Liver (tissue), 9 donors: ENCODE data around the gene SIMC1. TPM values are rescaled to one million over a fixed set of nuclear protein-coding genes. Genes with fewer than 3 reads are reported as not detected.

Experiments used
- DNase-seq: peaks from one replicate; pipeline ENCODE4 v3.0.0-alpha.2; 2017; ENCODE audit warnings: low spot score
- H3K27ac ChIP-seq, 2 donors: one replicate each; pipeline ENCODE4 v1.7.0; 2013; ENCODE audit warnings: inconsistent platforms in 2 of 2, low read length in 2 of 2, control low read depth in 1 of 2, low read depth in 1 of 2, mild to moderate bottlenecking in 1 of 2
- H3K27me3 ChIP-seq, 4 donors: one replicate each; pipeline versions ENCODE4 v1.6.1 to v1.7.0; 2013; ENCODE audit warnings: low read length in 3 of 4, inconsistent platforms in 1 of 4, mild to moderate bottlenecking in 1 of 4, moderate library complexity in 1 of 4; ENCODE audit not compliant: control insufficient read depth in 4 of 4, insufficient read depth in 4 of 4
- H3K36me3 ChIP-seq, 4 donors: one replicate each; pipeline versions ENCODE4 v1.6.1 to v1.7.0; 2013; ENCODE audit warnings: low read length in 3 of 4, mild to moderate bottlenecking in 3 of 4, low read depth in 1 of 4, moderate library complexity in 1 of 4; ENCODE audit not compliant: control insufficient read depth in 4 of 4, insufficient read depth in 3 of 4
- H3K4me1 ChIP-seq, 4 donors: one replicate each; pipeline versions ENCODE4 v1.6.1 to v1.7.0; 2013; ENCODE audit warnings: low read length in 3 of 4, mild to moderate bottlenecking in 3 of 4, moderate library complexity in 1 of 4; ENCODE audit not compliant: control insufficient read depth in 4 of 4, insufficient read depth in 4 of 4
- H3K4me3 ChIP-seq, 3 donors: one replicate each; pipeline versions ENCODE4 v1.6.1 to v1.7.0; 2013; ENCODE audit warnings: low read length in 3 of 3, control low read depth in 1 of 3, low read depth in 1 of 3, mild to moderate bottlenecking in 1 of 3
- H3K9ac ChIP-seq, 2 donors: one replicate each; pipeline ENCODE4 v1.7.0; 2013; ENCODE audit warnings: low read length in 2 of 2, mild to moderate bottlenecking in 2 of 2, moderate library complexity in 2 of 2, control low read depth in 1 of 2, low read depth in 1 of 2
- H3K9me3 ChIP-seq, 4 donors: one replicate each; pipeline versions ENCODE4 v1.6.1 to v1.7.0; 2013; ENCODE audit warnings: low read length in 3 of 4; ENCODE audit not compliant: control insufficient read depth in 4 of 4
- FOXA1 ChIP-seq: IDR thresholded peaks from 2 replicates; pipeline ENCODE4 v1.6.1; 2016; ENCODE audit warnings: antibody characterized with exemption
- FOXA2 ChIP-seq: IDR thresholded peaks from 2 replicates; pipeline ENCODE4 v1.6.1; 2016; ENCODE audit warnings: antibody characterized with exemption
- GABPA ChIP-seq, 2 donors: IDR thresholded peaks in 1 of 2; conservative IDR thresholded peaks in 1 of 2; 2 replicates each; pipeline ENCODE4 v1.6.1; 2016; ENCODE audit warnings: antibody characterized with exemption in 2 of 2, mild to moderate bottlenecking in 1 of 2, moderate library complexity in 1 of 2
- HNF4A ChIP-seq, 2 donors: conservative IDR thresholded peaks; 2 replicates each; pipeline ENCODE4 v1.6.1; 2016; ENCODE audit warnings: antibody characterized with exemption in 2 of 2, mild to moderate bottlenecking in 2 of 2
- HNF4G ChIP-seq: IDR thresholded peaks from 2 replicates; pipeline ENCODE4 v1.6.1; 2016; ENCODE audit warnings: antibody characterized with exemption
- JUND ChIP-seq, 2 donors: IDR thresholded peaks; 2 replicates each; pipeline ENCODE4 v1.6.1; 2016; ENCODE audit warnings: antibody characterized with exemption in 2 of 2
- RAD21 ChIP-seq, 2 donors: IDR thresholded peaks; 2 replicates each; pipeline ENCODE4 v1.6.1; 2016; ENCODE audit warnings: antibody characterized with exemption in 2 of 2, mild to moderate bottlenecking in 2 of 2
- REST ChIP-seq: IDR thresholded peaks from 2 replicates; pipeline ENCODE4 v1.6.1; 2016; ENCODE audit warnings: antibody characterized with exemption, mild to moderate bottlenecking
- RXRA ChIP-seq, 2 donors: IDR thresholded peaks; 2 replicates each; pipeline ENCODE4 v1.6.1; 2017 to 2018; ENCODE audit warnings: antibody characterized with exemption in 2 of 2, mild to moderate bottlenecking in 1 of 2
- SP1 ChIP-seq: IDR thresholded peaks from 2 replicates; pipeline ENCODE4 v1.6.1; 2018; ENCODE audit warnings: antibody characterized with exemption, mild to moderate bottlenecking
- TAF1 ChIP-seq: conservative IDR thresholded peaks from 2 replicates; pipeline ENCODE4 v1.6.1; 2016; ENCODE audit warnings: antibody characterized with exemption, mild to moderate bottlenecking
- YY1 ChIP-seq: IDR thresholded peaks from 2 replicates; pipeline ENCODE4 v1.6.1; 2016; ENCODE audit warnings: antibody characterized with exemption, mild to moderate bottlenecking
- WGBS: extraction: QIAGEN DNeasy Blood & Tissue Kit; methylation state at CpG from one replicate; pipeline ENCODE4 v1.1.7; 2013; 5-methylcytosine and 5-hydroxymethylcytosine counted together
- polyA plus RNA-seq, 2 donors: library from polyadenylated mRNA; stranded (reverse) in 1 of 2; unstranded in 1 of 2; fragments of 200-250 nt in 1 of 2; fragments of >200 nt in 1 of 2; fragmentation: Nextera tagmentation in 1 of 2; extraction: Ambion mirVana in 1 of 2; gene quantifications; one replicate each; pipeline versions ENCODE4 v1.2.1 to v1.2.3, GENCODE V29; 2013 to 2015
- total RNA-seq, 2 donors: library from RNA; depleted of rRNA; stranded (reverse); fragments of >200 nt; gene quantifications; one replicate each; pipeline ENCODE4 v1.2.3, GENCODE V29; 2014
- TF ChIP-seq, protein P1 (sequence below): IDR thresholded peaks from 2 replicates; pipeline ENCODE4 v1.6.1; 2016; ENCODE audit warnings: antibody characterized with exemption
- TF ChIP-seq, protein P2 (sequence below): IDR thresholded peaks from 2 replicates; pipeline ENCODE4 v1.6.1; 2016; ENCODE audit warnings: antibody characterized with exemption
- TF ChIP-seq, protein P3 (sequence below): fragments of 150-350 bp; IDR thresholded peaks from 2 replicates; pipeline ENCODE4 v1.5.1; 2017; ENCODE audit warnings: improper control_type of control experiment, low read depth, low read length; ENCODE audit not compliant: missing input control
- TF ChIP-seq, protein P4 (sequence below): IDR thresholded peaks from 2 replicates; pipeline ENCODE4 v1.6.1; 2016; ENCODE audit warnings: antibody characterized with exemption
- donor health status: healthy.
- donor health status: healthy.
- donor health status: healthy.
- donor health status: healthy.
- donor health status: healthy.

The SIMC1 gene
- total and polyA plus RNA-seq, 4 donors: 2.5 to 8.9 (median 6.2) TPM

DNA sequence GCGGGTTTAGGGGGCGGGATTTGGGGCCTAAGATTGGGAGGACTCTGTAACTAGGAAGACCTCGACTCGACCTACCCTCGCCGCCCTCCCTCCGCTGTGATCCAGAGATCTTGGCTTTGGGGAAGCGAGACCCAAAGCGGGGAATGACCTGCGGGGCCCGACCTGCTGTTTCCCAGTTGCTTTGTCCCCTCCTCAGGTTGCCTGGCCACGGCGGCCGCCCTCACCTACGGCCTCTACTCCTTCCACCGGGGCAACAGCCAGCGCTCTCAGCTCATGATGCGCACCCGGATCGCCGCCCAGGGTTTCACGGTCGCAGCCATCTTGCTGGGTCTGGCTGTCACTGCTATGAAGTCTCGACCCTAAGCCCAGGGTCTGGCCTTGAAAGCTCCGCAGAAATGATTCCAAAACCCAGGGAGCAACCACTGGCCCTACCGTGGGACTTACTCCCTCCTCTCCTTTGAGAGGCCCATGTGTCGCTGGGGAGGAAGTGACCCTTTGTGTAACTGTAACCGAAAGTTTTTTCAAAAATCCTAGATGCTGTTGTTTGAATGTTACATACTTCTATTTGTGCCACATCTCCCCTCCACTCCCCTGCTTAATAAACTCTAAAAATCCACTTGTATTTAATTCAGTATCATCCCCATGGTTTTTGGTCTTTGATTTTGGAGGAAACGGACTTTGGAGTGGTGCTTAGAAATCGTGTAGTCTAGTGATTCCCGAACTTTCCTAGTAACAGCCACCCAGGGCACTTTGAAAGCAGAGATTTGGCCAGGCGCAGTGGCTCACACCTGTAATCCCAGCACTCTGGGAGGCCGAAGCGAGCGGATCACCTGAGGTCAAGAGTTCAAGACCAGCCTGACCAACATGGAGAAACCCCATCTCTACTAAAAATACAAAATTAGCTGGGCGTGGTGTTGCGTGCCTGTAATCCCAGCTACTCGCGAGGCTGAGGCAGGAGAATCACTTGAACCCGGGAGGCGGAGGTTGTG is 151.2 kb downstream of the SIMC1 start:
- Histone ChIP-seq H3K9me3 (no peaks in the 10 kb centered on the region), H3K4me1 (peaks cover 5 to 26% (median 16%) of the 10 kb centered on the region in 4 donors), H3K27me3 (no peaks in the 10 kb centered on the region), H3K4me3 (peak overlapping the region; percentile 73 to 88 (median 86)), H3K27ac (peak overlapping the region; percentile 90 to 94), H3K36me3 (peaks cover 5 to 23% (median 13%) of the 10 kb centered on the region in 4 donors), H3K9ac (peak overlapping the region; percentile 84 to 89)
- DNase-seq: no peak
- whole genome bisulfite sequencing: 22% methylated on average over 41 of the region's 41 CpGs
- TF ChIP-seq SP1: peak; percentile 6
- no peak for TF ChIP-seq GABPA (IDR thresholded peaks at IDR 0.05 in 1 of 2, conservative IDR thresholded peaks at IDR 0.05 in 1 of 2)
- no peak for TF ChIP-seq FOXA1
- TF ChIP-seq TAF1: peak; percentile 63
- peak in 1 of 2 donors; percentile 25 for TF ChIP-seq RXRA (IDR thresholded peaks at IDR 0.05)
- peak; percentile 5 to 60 for TF ChIP-seq HNF4A (conservative IDR thresholded peaks at IDR 0.05)
- peak in 1 of 2 donors; percentile 12 for TF ChIP-seq JUND (IDR thresholded peaks at IDR 0.05)
- TF ChIP-seq YY1: peak; percentile 91
- peak in 1 of 2 donors; percentile 39 for TF ChIP-seq RAD21 (IDR thresholded peaks at IDR 0.05)

- no peak for DNase-seq
- peaks cover 0 to 14% (median 6%) of the 10 kb centered on the region in 4 donors for H3K36me3 ChIP-seq
- TF ChIP-seq RAD21 (IDR thresholded peaks at IDR 0.05) (no peak), FOXA2 (no peak), SP1 (no peak), JUND (IDR thresholded peaks at IDR 0.05) (no peak), HNF4G (no peak), GABPA (IDR thresholded peaks at IDR 0.05 in 1 of 2, conservative IDR thresholded peaks at IDR 0.05 in 1 of 2) (no peak), FOXA1 (no peak), RXRA (IDR thresholded peaks at IDR 0.05) (no peak), HNF4A (conservative IDR thresholded peaks at IDR 0.05) (no peak), YY1 (no peak), TAF1 (no peak), REST (no peak)
- TF ChIP-seq, protein P1, sequence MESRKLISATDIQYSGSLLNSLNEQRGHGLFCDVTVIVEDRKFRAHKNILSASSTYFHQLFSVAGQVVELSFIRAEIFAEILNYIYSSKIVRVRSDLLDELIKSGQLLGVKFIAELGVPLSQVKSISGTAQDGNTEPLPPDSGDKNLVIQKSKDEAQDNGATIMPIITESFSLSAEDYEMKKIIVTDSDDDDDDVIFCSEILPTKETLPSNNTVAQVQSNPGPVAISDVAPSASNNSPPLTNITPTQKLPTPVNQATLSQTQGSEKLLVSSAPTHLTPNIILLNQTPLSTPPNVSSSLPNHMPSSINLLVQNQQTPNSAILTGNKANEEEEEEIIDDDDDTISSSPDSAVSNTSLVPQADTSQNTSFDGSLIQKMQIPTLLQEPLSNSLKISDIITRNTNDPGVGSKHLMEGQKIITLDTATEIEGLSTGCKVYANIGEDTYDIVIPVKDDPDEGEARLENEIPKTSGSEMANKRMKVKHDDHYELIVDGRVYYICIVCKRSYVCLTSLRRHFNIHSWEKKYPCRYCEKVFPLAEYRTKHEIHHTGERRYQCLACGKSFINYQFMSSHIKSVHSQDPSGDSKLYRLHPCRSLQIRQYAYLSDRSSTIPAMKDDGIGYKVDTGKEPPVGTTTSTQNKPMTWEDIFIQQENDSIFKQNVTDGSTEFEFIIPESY: no peak
- TF ChIP-seq, protein P2, sequence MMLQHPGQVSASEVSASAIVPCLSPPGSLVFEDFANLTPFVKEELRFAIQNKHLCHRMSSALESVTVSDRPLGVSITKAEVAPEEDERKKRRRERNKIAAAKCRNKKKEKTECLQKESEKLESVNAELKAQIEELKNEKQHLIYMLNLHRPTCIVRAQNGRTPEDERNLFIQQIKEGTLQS: no peak
- TF ChIP-seq, protein P3, sequence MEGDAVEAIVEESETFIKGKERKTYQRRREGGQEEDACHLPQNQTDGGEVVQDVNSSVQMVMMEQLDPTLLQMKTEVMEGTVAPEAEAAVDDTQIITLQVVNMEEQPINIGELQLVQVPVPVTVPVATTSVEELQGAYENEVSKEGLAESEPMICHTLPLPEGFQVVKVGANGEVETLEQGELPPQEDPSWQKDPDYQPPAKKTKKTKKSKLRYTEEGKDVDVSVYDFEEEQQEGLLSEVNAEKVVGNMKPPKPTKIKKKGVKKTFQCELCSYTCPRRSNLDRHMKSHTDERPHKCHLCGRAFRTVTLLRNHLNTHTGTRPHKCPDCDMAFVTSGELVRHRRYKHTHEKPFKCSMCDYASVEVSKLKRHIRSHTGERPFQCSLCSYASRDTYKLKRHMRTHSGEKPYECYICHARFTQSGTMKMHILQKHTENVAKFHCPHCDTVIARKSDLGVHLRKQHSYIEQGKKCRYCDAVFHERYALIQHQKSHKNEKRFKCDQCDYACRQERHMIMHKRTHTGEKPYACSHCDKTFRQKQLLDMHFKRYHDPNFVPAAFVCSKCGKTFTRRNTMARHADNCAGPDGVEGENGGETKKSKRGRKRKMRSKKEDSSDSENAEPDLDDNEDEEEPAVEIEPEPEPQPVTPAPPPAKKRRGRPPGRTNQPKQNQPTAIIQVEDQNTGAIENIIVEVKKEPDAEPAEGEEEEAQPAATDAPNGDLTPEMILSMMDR: no peak
- TF ChIP-seq, protein P4, sequence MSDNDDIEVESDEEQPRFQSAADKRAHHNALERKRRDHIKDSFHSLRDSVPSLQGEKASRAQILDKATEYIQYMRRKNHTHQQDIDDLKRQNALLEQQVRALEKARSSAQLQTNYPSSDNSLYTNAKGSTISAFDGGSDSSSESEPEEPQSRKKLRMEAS: no peak
- peaks cover 5 to 23% (median 15%) of the 10 kb centered on the region in 4 donors for H3K4me1 ChIP-seq
- no peak overlapping the region for H3K9ac ChIP-seq
- H3K9me3 ChIP-seq: no peaks in the 10 kb centered on the region
- H3K27me3 ChIP-seq: no peaks in the 10 kb centered on the region
- no peak overlapping the region for H3K4me3 ChIP-seq
- WGBS: 95% methylated on average over 4 of the region's 4 CpGs
- H3K27ac ChIP-seq: no peak overlapping the region
These were observed 153.3 kb downstream of the SIMC1 start for GRCh38 chr5:176391479-176391878.
